Activated T-cell treated with anti-CD3 and anti-CD28 coated beads, Interleukin-2, amount 50 U/mL, for 1 hour (primary cell): Measurements from ENCODE around the gene HPDL.
A peak's percentile ranks its signal among the peaks of the same experiment; 100 is the strongest.
"Not testable (repeated sequence)": the region's sequence is repeated elsewhere in the genome, so short reads cannot be mapped to it uniquely, and the experiment has no call there.

ENCODE experiments used
- DNase-seq: peaks from one replicate; pipeline ENCODE4 v3.0.0-alpha.2; 2020

HPDL gene

DNA sequence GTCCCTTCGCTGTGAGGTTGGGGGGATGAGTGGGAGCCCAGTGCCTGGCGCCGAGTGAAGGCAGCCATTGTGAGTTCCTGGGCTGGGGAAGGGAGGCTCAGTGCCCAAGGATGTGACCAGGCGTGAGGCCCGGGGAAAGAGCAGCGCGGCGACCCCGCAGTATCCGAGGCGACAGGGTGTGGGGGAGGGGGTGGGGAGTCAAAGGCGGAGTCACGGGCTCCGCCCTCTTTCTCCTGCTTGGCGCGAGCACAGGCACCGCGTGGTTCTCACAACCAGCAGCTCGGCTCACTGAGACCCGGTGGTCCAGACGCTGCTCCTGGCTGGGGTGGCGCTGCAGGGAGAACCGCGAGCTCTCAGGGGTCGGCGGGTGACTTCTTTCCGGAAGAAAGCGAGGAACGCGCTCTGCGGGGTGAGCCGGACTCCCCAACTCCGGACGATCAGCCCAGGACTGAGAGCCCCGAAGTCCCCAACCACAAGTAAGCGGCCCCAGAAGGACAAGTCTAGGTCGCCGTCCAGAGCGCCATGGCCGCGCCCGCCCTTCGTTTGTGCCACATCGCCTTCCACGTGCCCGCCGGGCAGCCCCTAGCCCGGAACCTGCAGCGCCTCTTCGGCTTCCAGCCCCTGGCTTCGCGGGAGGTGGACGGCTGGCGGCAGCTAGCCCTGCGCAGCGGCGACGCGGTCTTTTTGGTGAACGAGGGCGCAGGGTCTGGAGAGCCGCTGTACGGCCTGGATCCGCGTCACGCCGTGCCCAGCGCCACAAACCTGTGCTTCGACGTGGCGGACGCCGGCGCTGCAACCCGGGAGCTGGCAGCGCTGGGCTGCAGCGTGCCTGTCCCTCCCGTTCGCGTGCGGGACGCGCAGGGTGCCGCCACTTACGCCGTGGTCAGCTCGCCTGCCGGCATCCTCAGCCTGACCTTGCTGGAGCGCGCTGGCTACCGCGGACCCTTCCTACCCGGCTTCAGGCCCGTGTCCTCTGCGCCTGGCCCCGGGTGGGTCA, at the start of gene HPDL:
Gene HPDL (plus strand): TSS at position 269 of the 997 bp plus-strand sequence. CDS start 254 bp downstream, at position 523.
- DNase-seq = peak; percentile 62

DNA sequence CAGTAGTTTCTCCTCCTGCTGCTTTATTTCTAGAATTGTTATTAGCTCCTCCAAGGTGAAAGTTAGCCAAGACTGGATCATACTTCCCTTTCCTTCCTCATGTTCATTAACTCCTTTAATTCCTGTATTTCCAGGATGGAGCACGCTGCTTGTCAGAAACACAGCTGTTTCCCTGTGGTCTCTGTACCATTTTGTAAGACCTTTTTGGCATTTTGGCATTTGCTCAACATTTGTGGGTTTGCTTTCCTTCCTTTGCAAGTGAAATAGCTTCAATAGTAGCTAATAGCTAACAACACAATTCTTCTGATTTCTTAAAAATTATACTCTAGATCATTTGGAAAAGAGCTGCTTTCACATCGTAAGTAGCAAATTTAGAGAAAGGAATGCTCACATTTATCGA, 44.3 kb upstream of the HPDL start:
- DNase-seq = no peak

DNA sequence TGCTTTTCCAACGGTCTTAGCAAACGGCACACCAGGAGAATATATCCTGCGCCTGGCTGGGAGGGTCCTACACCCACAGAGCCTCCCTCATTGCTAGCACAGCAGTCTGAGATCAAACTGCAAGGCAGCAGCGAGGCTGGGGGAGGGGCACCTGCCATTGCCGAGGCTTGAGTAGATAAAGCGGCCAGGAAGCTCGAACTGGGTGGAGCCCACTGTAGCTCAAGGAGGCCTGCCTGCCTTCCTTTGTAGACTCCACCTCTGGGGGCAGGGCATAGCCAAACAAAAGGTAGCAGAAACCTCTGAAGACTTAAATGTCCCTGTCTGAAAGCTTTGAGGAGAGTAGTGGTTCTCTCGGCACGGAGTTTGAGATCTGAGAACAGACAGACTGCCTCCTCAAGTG, 41.8 kb upstream of the HPDL start:
- not testable (repeated sequence) for DNase-seq

DNA sequence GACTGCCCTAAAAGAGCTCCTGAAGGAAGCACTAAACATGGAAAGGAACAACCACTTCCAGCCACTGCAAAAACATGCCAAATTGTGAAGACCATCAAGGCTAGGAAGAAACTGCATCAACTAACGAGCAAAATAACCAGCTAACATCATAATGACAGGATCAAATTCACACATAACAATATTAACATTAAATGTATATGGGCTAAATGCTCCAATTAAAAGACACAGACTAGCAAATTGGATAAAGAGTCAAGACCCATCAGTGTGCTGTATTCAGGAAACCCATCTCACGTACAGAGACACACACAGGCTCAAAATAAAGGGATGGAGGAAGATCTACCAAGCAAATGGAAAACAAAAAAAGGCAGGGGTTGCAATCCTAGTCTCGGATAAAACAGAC, 40.2 kb upstream of the HPDL start:
- not testable (repeated sequence) for DNase-seq

DNA sequence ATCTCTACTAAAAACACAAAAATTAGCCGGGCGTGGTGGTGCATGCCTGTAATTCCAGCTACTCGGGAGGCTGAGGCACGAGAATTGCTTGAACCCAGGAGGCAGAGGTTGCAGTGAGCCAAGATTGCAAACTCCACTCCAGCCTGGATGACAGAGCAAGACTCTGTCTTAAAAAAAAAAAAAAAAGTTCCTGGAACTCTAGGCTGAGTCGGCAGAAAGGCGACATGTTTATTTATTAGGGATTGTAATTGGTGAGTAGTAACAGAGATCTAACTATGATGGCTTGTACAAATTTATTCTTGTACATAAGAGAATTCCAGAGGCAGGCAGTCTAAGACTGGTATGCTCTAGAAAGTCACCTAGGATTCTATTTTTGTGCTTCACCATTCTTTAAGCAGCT, 35.7 kb upstream of the HPDL start:
- DNase-seq = not testable (repeated sequence)

DNA sequence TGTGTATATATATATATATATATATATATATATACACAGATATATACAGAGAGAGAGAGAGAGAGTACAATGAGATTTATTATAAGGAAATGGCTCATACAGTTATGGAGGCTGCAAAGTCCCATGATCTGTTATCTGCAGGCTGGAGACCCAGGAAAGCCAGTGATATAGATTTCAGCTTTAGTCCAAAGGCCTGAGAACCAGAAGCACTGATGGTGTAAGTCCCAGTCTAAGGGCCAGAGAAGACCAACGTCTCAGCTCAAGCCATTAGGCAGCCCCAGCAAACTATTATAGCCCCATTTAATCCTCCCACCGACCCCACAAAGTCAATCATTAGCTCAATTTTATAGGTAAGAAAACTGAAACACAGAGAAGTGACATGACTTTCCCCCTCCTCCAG, 35.0 kb upstream of the HPDL start:
- no peak for DNase-seq

DNA sequence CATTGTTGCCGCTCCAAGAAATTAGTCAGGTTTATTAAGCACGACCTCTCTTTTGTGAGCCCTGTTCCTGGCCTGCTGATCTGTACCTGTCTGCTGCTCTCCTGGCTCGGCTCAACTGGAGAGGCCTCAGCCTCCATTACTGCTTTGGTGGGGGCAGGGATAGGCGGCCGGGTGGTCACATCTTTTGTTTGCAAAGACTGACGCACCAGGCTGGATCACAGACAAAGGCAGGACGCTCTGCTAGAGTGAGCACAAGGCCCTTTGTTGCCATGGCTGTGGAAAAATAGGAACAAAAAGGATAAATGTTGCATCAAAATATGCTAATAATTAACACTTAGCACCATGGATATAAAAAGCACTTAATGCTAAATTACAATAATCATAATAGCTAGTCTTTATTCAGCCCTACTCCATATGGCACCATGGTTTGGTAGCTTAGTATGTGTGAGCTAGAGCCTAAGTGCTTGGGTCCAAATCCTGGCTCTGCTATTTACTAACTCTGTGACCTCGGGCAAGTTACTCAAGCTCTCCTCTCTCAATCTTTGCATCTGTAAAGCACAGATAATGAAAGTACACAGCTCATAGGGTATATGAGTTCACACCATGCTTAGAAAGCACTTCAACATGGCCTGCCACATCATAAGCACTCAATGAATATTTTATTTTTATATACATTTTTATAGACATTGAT, 28.9 kb upstream of the HPDL start:
- no peak for DNase-seq

DNA sequence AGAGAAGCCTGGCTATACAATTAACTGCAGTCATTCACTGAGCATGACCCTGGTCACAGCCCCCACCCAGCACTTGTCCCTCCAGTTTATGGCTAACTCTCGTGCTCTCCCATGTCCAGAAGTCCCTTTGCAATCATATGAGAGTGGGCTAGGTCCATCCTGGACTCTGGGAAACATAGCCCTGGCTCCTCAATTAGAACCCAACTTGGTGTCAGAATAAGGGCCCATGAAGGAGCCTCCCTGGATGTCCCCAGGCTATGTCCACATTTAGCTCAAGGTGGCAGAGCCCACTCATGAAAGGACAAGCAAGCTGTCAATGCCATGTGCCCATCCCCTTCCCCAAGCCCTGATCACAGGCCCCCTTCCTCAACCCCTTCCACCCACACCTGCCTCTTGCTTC, 27.4 kb upstream of the HPDL start:
- no peak for DNase-seq

DNA sequence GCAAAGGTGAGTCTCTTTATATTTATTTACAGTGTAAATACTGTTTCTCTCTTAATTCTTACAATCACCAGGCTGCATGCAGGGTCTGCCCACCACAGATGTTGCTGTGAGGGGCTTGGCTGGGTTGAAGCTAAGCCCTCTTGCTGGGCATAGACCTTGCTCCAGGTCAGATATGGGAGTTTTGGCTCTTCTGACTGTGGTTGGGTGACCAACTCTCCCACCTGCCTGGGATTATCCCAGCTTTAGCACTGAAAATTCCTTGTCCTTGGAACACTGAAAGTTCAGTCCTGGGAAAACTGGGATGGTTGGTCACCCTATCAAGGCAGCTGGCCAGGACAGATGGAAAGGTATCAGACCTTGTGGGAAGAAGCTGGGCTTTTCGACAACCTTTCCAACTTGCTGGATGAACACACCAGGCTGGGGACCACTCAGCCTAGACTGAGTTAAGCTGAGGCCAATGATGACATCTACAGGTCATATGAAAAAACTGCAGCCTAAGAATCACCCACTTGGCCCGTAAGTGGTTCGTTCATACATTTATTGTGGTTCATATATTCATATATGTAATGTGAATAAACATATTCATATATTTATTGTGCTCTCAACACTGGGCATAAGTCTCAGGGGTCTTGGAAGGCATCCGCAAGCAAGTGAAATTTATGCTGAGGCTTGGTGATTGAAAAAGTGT, 26.6 kb upstream of the HPDL start:
- DNase-seq = peak; percentile 30

DNA sequence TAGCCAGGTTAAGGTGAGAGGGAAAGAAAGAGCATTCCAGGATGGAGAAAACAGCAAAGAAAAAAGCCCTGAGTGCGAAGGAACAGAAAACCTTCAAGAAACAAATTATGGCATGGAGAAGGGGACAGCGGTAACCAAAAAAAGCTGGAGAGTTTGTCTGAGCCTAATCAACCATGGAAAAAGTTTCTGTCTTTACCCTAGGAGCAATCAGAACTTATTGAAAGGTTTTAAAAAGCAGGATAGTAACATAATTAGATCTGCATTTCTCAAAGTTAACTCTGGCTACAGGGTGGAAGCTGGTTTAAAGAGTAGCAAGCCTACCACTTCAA, 26.1 kb upstream of the HPDL start:
- no peak for DNase-seq

DNA sequence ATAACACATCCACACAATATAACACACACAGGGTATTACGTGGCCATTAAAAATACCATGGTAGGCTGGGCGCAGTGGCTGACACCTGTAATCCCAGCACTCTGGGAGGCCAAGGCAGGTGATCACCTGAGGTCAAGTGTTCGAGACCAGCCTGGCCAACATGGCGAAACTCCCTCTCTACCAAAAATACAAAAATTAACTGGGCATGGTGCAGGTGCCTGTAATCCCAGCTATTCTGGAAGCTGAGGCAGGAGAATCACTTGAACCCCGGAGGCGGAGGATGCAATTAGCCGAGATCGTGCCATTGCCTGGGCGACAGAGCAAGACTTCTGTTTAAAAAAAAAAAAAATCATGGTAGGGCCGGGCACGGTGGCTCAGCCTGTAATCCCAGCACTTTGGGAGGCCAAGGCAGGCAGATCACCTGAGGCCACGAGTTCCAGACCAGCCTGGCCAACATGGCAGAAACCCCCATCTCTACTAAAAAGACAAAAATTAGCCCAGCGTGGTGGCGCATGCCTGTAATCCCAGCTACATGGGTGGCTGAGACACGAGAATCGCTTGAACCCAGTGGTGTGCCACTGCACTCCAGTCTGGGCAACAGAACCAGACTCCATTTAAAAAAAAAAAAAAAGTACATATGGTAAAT, 24.1 kb upstream of the HPDL start:
- no peak for DNase-seq

DNA sequence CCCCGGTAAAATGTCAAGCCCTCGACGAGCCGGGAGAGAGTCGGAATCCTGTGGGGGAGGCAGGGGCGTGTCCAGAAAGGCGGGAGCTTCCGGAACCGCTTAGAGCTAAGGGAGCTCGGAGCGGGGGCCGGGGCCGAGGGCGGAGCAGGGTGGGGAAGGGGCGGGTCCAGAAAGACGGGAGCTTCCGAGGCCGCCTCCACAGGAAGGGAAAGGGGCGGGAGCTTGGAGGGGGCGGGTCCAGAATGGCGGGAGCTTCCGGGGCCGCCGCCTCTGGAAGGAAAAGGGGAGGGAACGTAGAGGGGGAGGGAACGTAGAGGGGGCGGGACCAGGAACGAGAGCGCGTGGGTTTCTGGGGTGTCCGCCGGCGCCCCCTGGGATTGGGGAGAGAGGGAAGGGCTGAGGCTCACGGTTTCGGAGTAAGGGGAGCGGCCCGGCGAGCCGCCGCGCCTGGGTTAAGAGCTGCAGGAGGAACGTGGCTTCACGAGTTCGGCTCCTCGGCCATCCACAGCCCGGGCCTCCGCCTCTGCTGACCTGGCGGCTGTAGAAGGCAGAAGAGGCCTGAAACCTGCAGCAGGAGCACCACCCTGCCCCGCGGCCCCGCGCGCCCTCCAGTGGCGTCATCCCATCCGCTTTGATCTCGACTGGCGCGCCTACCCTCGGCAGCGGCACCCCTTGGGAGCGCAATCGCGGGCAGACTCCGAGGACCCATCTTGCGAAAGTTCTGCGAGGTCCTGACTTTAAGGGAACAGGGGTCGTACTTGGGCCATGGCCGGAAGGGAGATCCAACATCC, 23.0 kb upstream of the HPDL start:
- DNase-seq = peak; percentile 96

DNA sequence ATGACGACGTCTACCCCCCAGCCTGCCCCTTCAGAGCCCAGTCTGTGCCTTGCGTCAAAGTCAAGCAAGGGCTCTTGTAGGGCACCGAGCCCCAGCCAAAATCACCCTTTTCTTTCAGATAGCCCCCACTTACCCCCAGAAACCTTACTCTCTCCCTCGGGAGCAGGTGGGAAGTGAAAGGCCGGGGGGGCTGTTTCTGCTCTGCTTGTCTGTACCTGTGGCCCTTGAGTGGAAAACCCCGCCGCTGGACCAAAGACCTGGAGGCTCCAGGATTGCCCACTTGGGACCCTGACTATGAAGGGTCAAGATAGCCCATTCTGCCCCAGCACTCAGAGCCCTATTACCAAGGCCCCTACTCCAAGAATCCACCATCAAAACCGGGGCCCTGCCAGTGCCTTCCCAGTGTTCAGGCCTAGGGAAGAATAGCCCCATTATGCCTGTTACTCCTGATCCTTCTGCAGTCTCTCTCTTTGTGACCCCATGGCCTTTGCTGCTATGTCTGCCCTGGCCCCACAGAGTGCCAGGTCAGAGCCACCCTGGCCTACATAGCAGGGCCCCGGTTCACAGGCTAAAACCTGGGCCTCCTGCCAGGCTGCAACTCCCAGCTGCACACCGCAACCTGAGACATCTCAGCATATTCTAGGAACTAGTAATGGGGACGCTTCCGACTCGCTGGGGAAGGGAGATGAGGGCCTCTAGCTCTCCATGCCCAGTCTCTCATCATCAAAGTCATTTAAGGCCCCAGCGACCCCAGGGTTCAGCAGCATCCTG, 22.2 kb upstream of the HPDL start:
- DNase-seq = peak; percentile 25

DNA sequence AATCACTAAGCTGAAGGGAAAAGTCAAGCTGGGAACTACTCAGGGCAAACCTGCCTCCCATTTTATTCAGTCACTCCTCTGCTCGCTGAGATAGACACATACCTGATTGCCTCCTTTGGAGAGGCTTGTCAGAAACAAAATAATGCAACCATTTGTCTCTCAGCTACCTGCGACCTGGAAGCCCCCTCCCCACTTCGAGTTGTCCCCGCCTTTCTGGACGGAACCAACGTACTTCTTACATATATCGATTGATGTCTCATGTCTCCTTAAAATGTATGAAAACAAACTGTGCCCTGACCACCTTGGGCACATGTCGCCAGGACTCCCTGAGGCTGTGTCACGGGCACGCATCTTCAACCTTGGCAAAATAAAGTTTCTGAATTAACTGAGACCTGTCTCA, 21.5 kb upstream of the HPDL start:
- DNase-seq = no peak

DNA sequence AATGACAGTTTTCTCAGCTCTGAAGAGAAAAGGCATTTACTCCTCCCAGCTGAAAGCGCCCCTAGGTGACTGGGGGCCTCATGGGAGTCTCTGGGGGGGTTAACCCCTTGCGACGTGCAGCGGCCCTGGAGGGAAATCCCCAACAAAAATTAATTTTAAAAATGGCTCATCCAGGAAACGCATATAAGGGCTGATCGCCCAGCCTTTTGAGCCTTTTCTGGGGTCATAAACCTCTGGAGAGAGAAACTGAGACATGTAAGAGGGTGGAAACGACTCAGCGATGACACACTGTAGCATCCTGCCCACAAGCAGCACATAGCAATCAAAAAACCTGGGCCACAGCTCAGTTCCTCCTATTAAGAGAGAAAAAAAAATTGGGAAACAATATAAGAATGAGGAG, 20.4 kb upstream of the HPDL start:
- DNase-seq = no peak

DNA sequence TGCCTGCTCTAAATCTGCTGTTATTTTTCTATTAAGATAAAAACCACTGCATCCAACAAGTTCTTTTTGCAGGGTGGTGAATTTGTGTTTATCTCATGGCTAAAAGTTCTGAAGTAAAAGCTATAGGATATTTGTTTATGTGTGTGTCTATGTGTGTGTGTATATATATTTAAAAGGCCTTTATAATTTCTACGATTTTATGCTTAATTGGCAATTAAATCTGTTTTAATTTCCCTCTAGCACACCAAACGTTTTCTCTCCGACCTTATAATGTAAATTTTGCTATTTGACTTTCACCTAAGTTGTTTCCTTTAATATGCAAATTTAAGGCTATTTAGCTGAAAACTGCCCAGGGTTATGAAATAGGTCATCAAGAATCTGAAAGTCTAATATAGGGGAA, 19.8 kb upstream of the HPDL start:
- DNase-seq = no peak

DNA sequence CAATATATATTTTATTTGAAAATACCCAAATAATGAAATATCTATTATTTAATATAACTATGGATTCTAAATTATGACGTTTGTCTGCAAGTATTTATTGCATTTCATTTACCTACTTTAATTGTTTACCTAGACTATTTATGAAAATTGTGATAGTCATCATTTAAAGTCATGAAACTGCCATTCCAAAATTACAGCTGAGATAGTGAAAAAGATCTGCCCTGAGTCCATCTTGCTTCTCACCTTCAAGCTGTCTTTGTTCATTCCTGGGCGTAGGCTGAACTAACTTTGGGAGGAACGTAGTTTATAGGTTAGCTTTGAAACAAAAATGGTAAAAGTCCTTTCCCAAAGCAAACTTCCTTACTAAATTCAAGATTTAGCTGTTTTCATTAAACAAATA, 12.4 kb upstream of the HPDL start:
- DNase-seq = no peak

DNA sequence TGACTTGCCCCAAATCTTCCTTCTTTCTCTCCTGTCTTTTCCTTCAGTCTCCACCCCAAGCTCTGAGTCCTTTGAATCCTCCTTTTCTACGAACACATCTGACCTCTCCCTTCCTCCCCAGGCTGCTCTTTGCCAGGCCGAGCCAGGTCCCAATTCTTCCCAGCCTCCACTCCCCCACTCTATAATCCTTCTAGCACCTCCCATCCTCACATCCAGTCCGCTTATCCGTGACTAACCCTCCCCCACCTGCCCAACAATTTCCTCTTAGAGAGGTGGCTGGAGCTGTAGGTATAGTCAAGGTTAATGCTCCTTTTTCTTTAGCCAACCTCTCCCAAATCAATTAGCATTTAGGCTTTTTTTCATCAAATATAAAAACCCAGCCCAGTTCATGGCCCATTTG, 9.5 kb upstream of the HPDL start:
- DNase-seq = no peak

DNA sequence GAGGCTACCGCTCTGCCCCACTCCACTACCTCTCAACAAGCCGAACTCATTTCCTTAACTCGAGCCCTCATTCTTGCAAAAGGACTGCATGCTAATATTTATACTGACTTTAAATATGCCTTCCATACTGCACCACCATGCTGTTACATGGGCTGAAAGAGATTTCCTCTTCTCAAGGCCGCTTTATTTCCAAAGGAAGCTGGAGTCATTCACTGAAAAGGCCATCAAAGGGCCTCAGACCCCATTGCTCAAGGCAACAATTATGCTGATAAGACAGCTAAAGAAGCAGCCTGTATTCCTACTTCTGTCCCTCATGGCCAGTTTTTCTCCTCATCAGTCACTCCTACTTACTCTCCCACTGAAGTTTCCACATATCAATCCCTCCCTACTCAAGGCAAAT, 6.9 kb upstream of the HPDL start:
- DNase-seq = no peak

DNA sequence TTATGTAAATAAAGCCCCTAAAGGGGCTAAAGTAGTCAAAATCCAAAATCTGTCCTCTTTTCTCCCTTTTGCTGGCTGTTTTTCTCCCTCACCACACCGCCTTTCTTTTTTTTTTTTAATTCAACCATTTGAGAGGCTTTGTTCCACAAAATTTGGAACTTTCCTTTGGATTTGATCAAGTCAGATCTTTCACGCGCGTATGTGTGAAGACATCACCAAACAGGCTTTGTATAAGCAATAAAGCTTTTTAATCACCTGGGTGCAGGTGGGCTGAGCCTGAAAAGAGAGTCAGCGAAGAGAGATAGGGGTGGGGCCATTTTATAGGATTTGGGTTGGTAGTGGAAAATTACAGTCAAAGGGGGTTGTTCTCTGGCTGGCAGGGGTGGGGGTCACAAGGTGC, 5.3 kb upstream of the HPDL start:
- DNase-seq = no peak

DNA sequence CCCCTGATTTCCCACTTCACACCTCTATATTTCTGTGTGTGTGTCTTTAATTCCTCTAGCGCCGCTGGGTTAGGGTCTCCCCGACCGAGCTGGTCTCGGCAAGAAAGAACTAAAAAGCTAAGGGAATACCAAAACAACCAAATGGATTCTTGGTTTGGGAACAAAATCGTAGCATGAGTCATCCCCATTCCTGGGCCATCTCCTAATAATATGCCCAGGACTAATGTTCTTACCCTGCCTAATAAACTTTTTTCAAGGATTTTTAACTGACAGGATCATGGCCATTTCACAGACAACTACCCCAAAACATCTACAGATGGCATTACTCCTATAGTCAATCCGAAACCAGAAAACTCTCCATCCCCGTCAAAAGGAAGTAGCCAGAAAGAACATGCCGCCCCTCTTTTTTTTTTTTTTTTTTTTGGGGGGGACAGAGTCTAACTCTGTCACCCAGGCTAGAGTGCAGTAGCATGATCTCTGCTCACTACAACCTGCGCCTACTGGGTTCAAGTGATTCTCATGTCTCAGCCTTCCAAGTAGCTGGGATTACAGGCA, 4.1 kb upstream of the HPDL start:
- DNase-seq = no peak
